Left lung (tissue), 10 donors: Measurements from ENCODE around the gene PUM1. TPM values are rescaled to one million over a fixed set of nuclear protein-coding genes. Genes with fewer than 3 reads are reported as not detected.

Source experiments
- ATAC-seq: fragments of 200-7000 bp; cut with Tn5 transposase; one replicate; pipeline ENCODE4 v1.9.1; 2020; ENCODE audit warnings: moderate library complexity
- DNase-seq, 4 donors: peaks; one replicate each; pipeline ENCODE4 v3.0.0-alpha.2; 2013 to 2020
- H3K27ac ChIP-seq, 2 donors: fragments of 200-600 bp; sonication (generic) in 1 of 2; one replicate each; pipeline versions ENCODE4 v1.5.0 to v1.8.0; 2020 to 2021
- H3K27me3 ChIP-seq, 2 donors: fragments of 200-600 bp; sonication (generic) in 1 of 2; one replicate each; pipeline versions ENCODE4 v1.5.0 to v1.8.0; 2020 to 2021
- H3K36me3 ChIP-seq, 2 donors: fragments of 200-600 bp; sonication (generic) in 1 of 2; one replicate each; pipeline versions ENCODE4 v1.5.0 to v1.8.0; 2020 to 2021
- H3K4me1 ChIP-seq, 2 donors: fragments of 200-600 bp; one replicate each; pipeline ENCODE4 v1.8.0; 2021
- H3K4me3 ChIP-seq, 2 donors: fragments of 200-600 bp; sonication (generic) in 1 of 2; one replicate each; pipeline versions ENCODE4 v1.5.0 to v1.8.0; 2020 to 2021; ENCODE audit warnings: mild to moderate bottlenecking in 1 of 2
- H3K9me3 ChIP-seq, 2 donors: fragments of 200-600 bp; sonication (generic) in 1 of 2; one replicate each; pipeline versions ENCODE4 v1.5.0 to v1.8.0; 2020 to 2021
- CTCF ChIP-seq, 2 donors: fragments of 200-600 bp; sonication (generic) in 1 of 2; IDR thresholded peaks; one replicate each; pipeline versions ENCODE4 v1.5.0 to v1.8.0; 2021; ENCODE audit warnings: antibody characterized with exemption in 2 of 2
- intact Hi-C, 2 donors: fragments of 100-400 bp; cut with DNase I; formaldehyde crosslinking; loops; one replicate each; pipeline versions ENCODE4 v1.11.2 to v1.14.2; 2022
- polyA plus RNA-seq, 6 donors: library from polyadenylated mRNA; unstranded; fragments of 120-200 nt; gene quantifications; one replicate each; pipeline ENCODE4 v1.2.1, GENCODE V29; 2013; ENCODE audit not compliant: insufficient read length in 6 of 6
- total RNA-seq, 2 donors: library from RNA; stranded (reverse); fragmentation: NEBNext Ultra II Directional; extraction: Animal tissue kit (Norgen Biotek cat#: 25700); gene quantifications; one replicate each; pipeline ENCODE4 v1.2.1, GENCODE V29; 2021
- donor health status: DM: no; HTN: yes; CAD: no.
- donor health status: DM: no; HTN: no; CAD: no.

The PUM1 gene
- total and polyA plus RNA-seq, 8 donors = 96.7 to 125 (median 108) TPM

GRCh38 chr1:30912913-30913652, 152.4 kb downstream of the PUM1 start:
- H3K36me3 ChIP-seq = no peaks in the 10 kb centered on the region
- H3K27me3 ChIP-seq = peaks cover 0 to 28% of the 10 kb centered on the region in 2 donors
- no peak for TF ChIP-seq CTCF (IDR thresholded peaks at IDR 0.05)
- no peaks in the 10 kb centered on the region for H3K9me3 ChIP-seq
- H3K4me3 ChIP-seq = no peak overlapping the region
- intact Hi-C loops = loop anchor here (5.0 to 10.0 kb wide), 3 partner anchors 108 to 131 kb away; no protein-coding TSS in a partner anchor
- peak overlapping the region; percentile 26 to 49 for H3K27ac ChIP-seq
- DNase-seq (peak in 2 of 4 donors; percentile 81 to 86), ATAC-seq (peak; percentile 30)
- H3K4me1 ChIP-seq = peaks cover 6 to 44% of the 10 kb centered on the region in 2 donors

- H3K27me3 ChIP-seq = peaks cover 0 to 37% of the 10 kb centered on the region in 2 donors
- peak in 1 of 4 donors; percentile 50 for DNase-seq
- H3K9me3 ChIP-seq = no peaks in the 10 kb centered on the region
- no peak overlapping the region for H3K27ac ChIP-seq
- no peaks in the 10 kb centered on the region for H3K36me3 ChIP-seq
- intact Hi-C loops = loop anchor here (5.0 to 10.0 kb wide), 3 partner anchors 107 to 130 kb away; no protein-coding TSS in a partner anchor
- H3K4me3 ChIP-seq = no peak overlapping the region
- TF ChIP-seq CTCF (IDR thresholded peaks at IDR 0.05) = no peak
- no peak for ATAC-seq
- H3K4me1 ChIP-seq = peaks cover 6 to 46% of the 10 kb centered on the region in 2 donors
These were observed 153.3 kb downstream of the PUM1 start for GRCh38 chr1:30912224-30912623.

GRCh38 chr1:30911059-30911954, 154.2 kb downstream of the PUM1 start:
- DNase-seq (peak; percentile 82 to 91 (median 88)), ATAC-seq (peak; percentile 83)
- Histone ChIP-seq H3K9me3 (no peaks in the 10 kb centered on the region), H3K27me3 (peaks cover 0 to 46% of the 10 kb centered on the region in 2 donors), H3K4me3 (no peak overlapping the region), H3K27ac (no peak overlapping the region), H3K36me3 (no peaks in the 10 kb centered on the region), H3K4me1 (peaks cover 6 to 55% of the 10 kb centered on the region in 2 donors)
- peak; percentile 71 to 87 for TF ChIP-seq CTCF (IDR thresholded peaks at IDR 0.05)
- intact Hi-C loops = loop anchor here (5.0 to 10.0 kb wide), 3 partner anchors 107 to 129 kb away; no protein-coding TSS in a partner anchor

- H3K9me3 ChIP-seq = no peaks in the 10 kb centered on the region
- H3K27me3 ChIP-seq = peaks cover 0 to 50% of the 10 kb centered on the region in 2 donors
- H3K36me3 ChIP-seq = no peaks in the 10 kb centered on the region
- peak overlapping the region; percentile 33 to 39 for H3K4me3 ChIP-seq
- DNase-seq = peak in 1 of 4 donors; percentile 17
- no peak for TF ChIP-seq CTCF (IDR thresholded peaks at IDR 0.05)
- intact Hi-C loops = loop anchor here (5.0 to 10.0 kb wide), 3 partner anchors 105 to 127 kb away; no protein-coding TSS in a partner anchor
- peaks cover 6 to 55% of the 10 kb centered on the region in 2 donors for H3K4me1 ChIP-seq
- no peak for ATAC-seq
- H3K27ac ChIP-seq = peak overlapping the region in 1 of 2 donors; percentile 13
These were observed 156.0 kb downstream of the PUM1 start for GRCh38 chr1:30909365-30910068.
